ENCODE data around the gene SNRPD3. TPM values are rescaled to one million over a fixed set of nuclear protein-coding genes. Genes with fewer than 3 reads are reported as not detected.
A peak's percentile ranks its signal among the peaks of the same experiment; 100 is the strongest.
"Not testable (repeated sequence)": the region's sequence is repeated elsewhere in the genome, so short reads cannot be mapped to it uniquely, and the experiment has no call there.

SNRPD3 gene
- total RNA-seq, 1 donor from 2014 or later: 59.3 TPM

GRCh38 chr22:24543185-24543601, 12.6 kb upstream of the SNRPD3 start:
- H3K36me3 Mint-ChIP-seq (ENCODE audit: low read depth): peaks cover 23% of the 10 kb centered on the region
- no peak overlapping the region for H3K27ac Mint-ChIP-seq (ENCODE audit: unreplicated experiment)
- H3K9me3 Mint-ChIP-seq (ENCODE audit: low read depth): no peaks in the 10 kb centered on the region
- no peak overlapping the region for H3K4me3 Mint-ChIP-seq (ENCODE audit: unreplicated experiment)
- H3K4me1 Mint-ChIP-seq (ENCODE audit: low read depth): peaks cover 20% of the 10 kb centered on the region
- no peaks in the 10 kb centered on the region for H3K27me3 Mint-ChIP-seq (ENCODE audit: low read depth)
- no peak for DNase-seq (ENCODE audit: low spot score)
- no peak for TF ChIP-seq CTCF (IDR thresholded peaks at IDR 0.05)

- Mint-ChIP-seq H3K36me3 (ENCODE audit: low read depth) (peaks cover 23% of the 10 kb centered on the region), H3K27ac (ENCODE audit: unreplicated experiment) (no peak overlapping the region)
- TF ChIP-seq CTCF (IDR thresholded peaks at IDR 0.05): no peak
These were observed 12.0 kb upstream of the SNRPD3 start for GRCh38 chr22:24543679-24544243.

GRCh38 chr22:24548812-24549211, 7.0 kb upstream of the SNRPD3 start:
- Mint-ChIP-seq H3K4me3 (ENCODE audit: unreplicated experiment) (no peak overlapping the region), H3K27me3 (ENCODE audit: low read depth) (no peaks in the 10 kb centered on the region), H3K4me1 (ENCODE audit: low read depth) (peaks cover 38% of the 10 kb centered on the region), H3K27ac (ENCODE audit: unreplicated experiment) (no peak overlapping the region), H3K36me3 (ENCODE audit: low read depth) (peaks cover 14% of the 10 kb centered on the region), H3K9me3 (ENCODE audit: low read depth) (no peaks in the 10 kb centered on the region)
- TF ChIP-seq CTCF (IDR thresholded peaks at IDR 0.05): no peak
- DNase-seq (ENCODE audit: low spot score): no peak

More at GRCh38 chr22:24543679-24544243, 12.0 kb upstream of the SNRPD3 start:
- no peak for DNase-seq (ENCODE audit: low spot score)
- H3K9me3 Mint-ChIP-seq (ENCODE audit: low read depth): no peaks in the 10 kb centered on the region
- no peaks in the 10 kb centered on the region for H3K27me3 Mint-ChIP-seq (ENCODE audit: low read depth)
- peaks cover 20% of the 10 kb centered on the region for H3K4me1 Mint-ChIP-seq (ENCODE audit: low read depth)
- H3K4me3 Mint-ChIP-seq (ENCODE audit: unreplicated experiment): no peak overlapping the region

GRCh38 chr22:24550028-24550901, 5.5 kb upstream of the SNRPD3 start:
- DNase-seq (ENCODE audit: low spot score): no peak
- Mint-ChIP-seq H3K4me1 (ENCODE audit: low read depth) (peaks cover 37% of the 10 kb centered on the region), H3K27me3 (ENCODE audit: low read depth) (no peaks in the 10 kb centered on the region), H3K4me3 (ENCODE audit: unreplicated experiment) (no peak overlapping the region), H3K27ac (ENCODE audit: unreplicated experiment) (no peak overlapping the region), H3K36me3 (ENCODE audit: low read depth) (peaks cover 14% of the 10 kb centered on the region), H3K9me3 (ENCODE audit: low read depth) (no peaks in the 10 kb centered on the region)
- no peak for TF ChIP-seq CTCF (IDR thresholded peaks at IDR 0.05)

GRCh38 chr22:24550902-24551435, 4.8 kb upstream of the SNRPD3 start:
- TF ChIP-seq CTCF (IDR thresholded peaks at IDR 0.05): no peak
- Mint-ChIP-seq H3K27me3 (ENCODE audit: low read depth) (no peaks in the 10 kb centered on the region), H3K4me3 (ENCODE audit: unreplicated experiment) (no peak overlapping the region), H3K27ac (ENCODE audit: unreplicated experiment) (no peak overlapping the region), H3K9me3 (ENCODE audit: low read depth) (no peaks in the 10 kb centered on the region), H3K36me3 (ENCODE audit: low read depth) (peaks cover 14% of the 10 kb centered on the region), H3K4me1 (ENCODE audit: low read depth) (peaks cover 31% of the 10 kb centered on the region)
- no peak for DNase-seq (ENCODE audit: low spot score)

GRCh38 chr22:24552503-24553286, 3.1 kb upstream of the SNRPD3 start:
- H3K36me3 Mint-ChIP-seq (ENCODE audit: low read depth); H3K9me3 Mint-ChIP-seq (ENCODE audit: low read depth); H3K4me3 Mint-ChIP-seq (ENCODE audit: unreplicated experiment); H3K27me3 Mint-ChIP-seq (ENCODE audit: low read depth); DNase-seq (ENCODE audit: low spot score): not testable (repeated sequence)
- H3K4me1 Mint-ChIP-seq (ENCODE audit: low read depth): peaks cover 36% of the 10 kb centered on the region
- peak overlapping the region; percentile 25 for H3K27ac Mint-ChIP-seq (ENCODE audit: unreplicated experiment)
